H9 (cell line): ENCODE results near the gene DLG2. TPM values are rescaled to one million over a fixed set of nuclear protein-coding genes. Genes with fewer than 3 reads are reported as not detected.
"Not testable (repeated sequence)": the region's sequence is repeated elsewhere in the genome, so short reads cannot be mapped to it uniquely, and the experiment has no call there.

Experiments used
- DNase-seq: peaks from one replicate; pipeline ENCODE4 v3.0.0-alpha.2; 2017
- H2AFZ ChIP-seq: one replicate; pipeline ENCODE4 v1.6.1; 2013; ENCODE audit warnings: mild to moderate bottlenecking, low read length, control low read depth, moderate library complexity
- H2AK5ac ChIP-seq: 2 replicates; pipeline ENCODE4 v1.6.1; 2013; ENCODE audit warnings: low read length, control low read depth, mixed read lengths; ENCODE audit not compliant: insufficient read length
- H2BK120ac ChIP-seq: one replicate; pipeline ENCODE4 v1.6.1; 2013; ENCODE audit warnings: low read depth, mild to moderate bottlenecking, low read length, control low read depth, inconsistent platforms; ENCODE audit not compliant: poor library complexity, severe bottlenecking
- H2BK12ac ChIP-seq: 2 replicates; pipeline ENCODE4 v1.6.1; 2013; ENCODE audit warnings: low read length, control low read depth, mixed read lengths, low read depth; ENCODE audit not compliant: insufficient read length
- H2BK15ac ChIP-seq: 2 replicates; pipeline ENCODE4 v1.6.1; 2013; ENCODE audit warnings: low read depth, low read length, control low read depth
- H2BK20ac ChIP-seq: one replicate; pipeline ENCODE4 v1.6.1; 2013; ENCODE audit warnings: low read depth, mild to moderate bottlenecking, low read length, control low read depth, inconsistent platforms; ENCODE audit not compliant: poor library complexity, severe bottlenecking
- H2BK5ac ChIP-seq: 2 replicates; pipeline ENCODE4 v1.6.1; 2013; ENCODE audit warnings: low read length, control low read depth, mixed read lengths; ENCODE audit not compliant: insufficient read length
- H3K14ac ChIP-seq: 2 replicates; pipeline ENCODE4 v1.6.1; 2013; ENCODE audit warnings: low read length, control low read depth; ENCODE audit not compliant: insufficient read depth
- H3K18ac ChIP-seq: 2 replicates; pipeline ENCODE4 v1.6.1; 2013; ENCODE audit warnings: low read depth, mild to moderate bottlenecking, mixed read lengths, low read length, control low read depth; ENCODE audit not compliant: insufficient read length
- H3K23ac ChIP-seq: 2 replicates; pipeline ENCODE4 v1.6.1; 2013; ENCODE audit warnings: low read length, control low read depth, mixed read lengths, low read depth; ENCODE audit not compliant: insufficient read length
- H3K23me2 ChIP-seq: 2 replicates; pipeline ENCODE4 v1.6.1; 2013; ENCODE audit warnings: low read depth, mild to moderate bottlenecking, mixed read lengths, low read length, control low read depth; ENCODE audit not compliant: insufficient read length, poor library complexity, severe bottlenecking
- H3K27ac ChIP-seq: 2 replicates; pipeline ENCODE4 v1.5.1; 2013; ENCODE audit warnings: low read length, control low read depth, mixed read lengths, low read depth; ENCODE audit not compliant: insufficient read length
- H3K27me3 ChIP-seq: 2 replicates; pipeline ENCODE4 v1.6.1; 2013; ENCODE audit warnings: low read length, control low read depth, inconsistent platforms; ENCODE audit not compliant: insufficient read depth
- H3K4ac ChIP-seq: 2 replicates; pipeline ENCODE4 v1.6.1; 2013; ENCODE audit warnings: low read depth, mild to moderate bottlenecking, control low read depth, inconsistent platforms, low read length, moderate library complexity
- H3K4me1 ChIP-seq: 2 replicates; pipeline ENCODE4 v1.6.1; 2013; ENCODE audit warnings: low read length, control low read depth, inconsistent platforms; ENCODE audit not compliant: insufficient read depth
- H3K4me2 ChIP-seq: 2 replicates; pipeline ENCODE4 v1.6.1; 2013; ENCODE audit warnings: low read length, control low read depth, mixed read lengths; ENCODE audit not compliant: insufficient read length, insufficient read depth
- H3K56ac ChIP-seq: 2 replicates; pipeline ENCODE4 v1.6.1; 2013; ENCODE audit warnings: low read depth, mild to moderate bottlenecking, mixed read lengths, low read length, control low read depth; ENCODE audit not compliant: insufficient read length
- H3K79me1 ChIP-seq: 2 replicates; pipeline ENCODE4 v1.6.1; 2013; ENCODE audit warnings: low read depth, mild to moderate bottlenecking, moderate library complexity, low read length, control low read depth, inconsistent platforms; ENCODE audit not compliant: insufficient read depth, poor library complexity, severe bottlenecking
- H3K79me2 ChIP-seq: 2 replicates; pipeline ENCODE4 v1.6.1; 2013; ENCODE audit warnings: low read length, control low read depth, inconsistent platforms; ENCODE audit not compliant: insufficient read depth
- H3K9ac ChIP-seq: 2 replicates; pipeline ENCODE4 v1.6.1; 2013; ENCODE audit warnings: low read length, control low read depth, mixed read lengths; ENCODE audit not compliant: insufficient read length; ENCODE audit errors: extremely low read depth
- H3K9me3 ChIP-seq: one replicate; pipeline ENCODE4 v1.6.1; 2013; ENCODE audit warnings: low read depth, low read length, inconsistent platforms; ENCODE audit not compliant: control insufficient read depth
- H3T11ph ChIP-seq: one replicate; pipeline ENCODE4 v1.6.1; 2013; ENCODE audit warnings: mild to moderate bottlenecking, low read length, control low read depth, inconsistent platforms
- H4K20me1 ChIP-seq: one replicate; pipeline ENCODE4 v1.6.1; 2013; ENCODE audit not compliant: control insufficient read depth, insufficient read length, insufficient read depth
- H4K5ac ChIP-seq: 2 replicates; pipeline ENCODE4 v1.6.1; 2013; ENCODE audit warnings: low read depth, mild to moderate bottlenecking, mixed read lengths, low read length, control low read depth; ENCODE audit not compliant: insufficient read length
- H4K8ac ChIP-seq: replicated peaks from 2 replicates; pipeline ENCODE4 v1.6.1; 2013; ENCODE audit warnings: low read length, control low read depth, mixed read lengths, low read depth; ENCODE audit not compliant: insufficient read length
- H4K91ac ChIP-seq: 2 replicates; pipeline ENCODE4 v1.6.1; 2013; ENCODE audit warnings: low read depth, mild to moderate bottlenecking, moderate library complexity, mixed read lengths, low read length, control low read depth; ENCODE audit not compliant: insufficient read length
- H3K27ac Mint-ChIP-seq, 3 experiments: 2 replicates in 2 of 3; 3 replicates in 1 of 3; pipeline ENCODE4 v1.8.0; 2020 to 2021; ENCODE audit warnings: mixed read lengths in 3 of 3, mild to moderate bottlenecking in 1 of 3, moderate library complexity in 1 of 3
- H3K27me3 Mint-ChIP-seq: 2 replicates; pipeline ENCODE4 v1.8.0; 2021; ENCODE audit warnings: low read depth, mild to moderate bottlenecking, moderate library complexity, mixed read lengths
- H3K36me3 Mint-ChIP-seq, 3 experiments: 2 replicates in 2 of 3; 3 replicates in 1 of 3; pipeline ENCODE4 v1.8.0; 2020 to 2021; ENCODE audit warnings: low read depth in 3 of 3, mixed read lengths in 3 of 3; ENCODE audit not compliant: insufficient read depth in 1 of 3
- H3K4me1 Mint-ChIP-seq, 2 experiments: 2 replicates each; pipeline ENCODE4 v1.8.0; 2020; ENCODE audit warnings: mixed read lengths in 2 of 2
- H3K4me3 Mint-ChIP-seq, 2 experiments: 2 replicates in 1 of 2; 3 replicates in 1 of 2; pipeline ENCODE4 v1.8.0; 2020 to 2021; ENCODE audit warnings: mild to moderate bottlenecking in 2 of 2, mixed read lengths in 2 of 2, moderate library complexity in 1 of 2
- H3K9me3 Mint-ChIP-seq, 2 experiments: 2 replicates in 1 of 2; 3 replicates in 1 of 2; pipeline ENCODE4 v1.8.0; 2020; ENCODE audit warnings: mild to moderate bottlenecking in 2 of 2, mixed read lengths in 2 of 2, moderate library complexity in 1 of 2
- CTCF ChIP-seq: fragments of 200-600 bp; sonication (generic); conservative IDR thresholded peaks from 3 replicates; pipeline ENCODE4 v1.8.0; 2021; ENCODE audit warnings: antibody characterized with exemption, mild to moderate bottlenecking
- WGBS: extraction: QIAGEN DNeasy Blood & Tissue Kit; methylation state at CpG from one replicate; pipeline ENCODE4 v1.1.7; 2013; ENCODE audit warnings: missing lambda C conversion rate, low lambda C conversion rate, mixed read lengths; ENCODE audit not compliant: insufficient read length; ENCODE audit errors: extremely low coverage; 5-methylcytosine and 5-hydroxymethylcytosine counted together
- total RNA-seq: library from RNA; stranded (reverse); gene quantifications from 2 replicates; pipeline ENCODE4 v1.2.1, GENCODE V29; 2021

The DLG2 gene
- total RNA-seq, 1 experiment from 2014 or later: 8.0 TPM

- no peak overlapping the region for H4K5ac ChIP-seq
- H3K9me3 ChIP-seq: no peaks in the 10 kb centered on the region
- no peaks in the 10 kb centered on the region for H3K79me1 ChIP-seq
- Mint-ChIP-seq H3K4me3 (no peak overlapping the region), H3K36me3 (no peaks in the 10 kb centered on the region; a peak in 1 of 7 replicates), H3K27ac (no peak overlapping the region), H3K9me3 (no peaks in the 10 kb centered on the region), H3K4me1 (peaks cover 11 to 17% of the 10 kb centered on the region in 2 experiments), H3K27me3 (no peaks in the 10 kb centered on the region)
- H3K27ac ChIP-seq: no peak overlapping the region
- no peak overlapping the region for H4K8ac ChIP-seq
- no peak overlapping the region for H3K23ac ChIP-seq
- TF ChIP-seq CTCF: no peak
- no peaks in the 10 kb centered on the region for H3K79me2 ChIP-seq
- no peaks in the 10 kb centered on the region for H3K27me3 ChIP-seq
- H3T11ph ChIP-seq: no peak overlapping the region
- H3K23me2 ChIP-seq: no peaks in the 10 kb centered on the region
- no peak overlapping the region for H3K18ac ChIP-seq
- no peak overlapping the region for H4K91ac ChIP-seq
- no peak overlapping the region for H2BK120ac ChIP-seq
- no peak overlapping the region for H3K56ac ChIP-seq
- no peak overlapping the region for H3K9ac ChIP-seq
- H2AK5ac ChIP-seq: no peak overlapping the region
- no peak overlapping the region for H2BK12ac ChIP-seq
- no CpG with 5 or more reads among the region's 1 CpG for WGBS
- no peak overlapping the region for H3K14ac ChIP-seq
- no peak overlapping the region for H3K4me2 ChIP-seq
- H3K4me1 ChIP-seq: peaks cover 3% of the 10 kb centered on the region; the same call in 1 of the 2 replicates
- H2AFZ ChIP-seq: no peak overlapping the region
- no peak for DNase-seq
- no peak overlapping the region for H2BK20ac ChIP-seq
- H2BK15ac ChIP-seq: no peak overlapping the region
- H2BK5ac ChIP-seq: no peak overlapping the region
- H3K4ac ChIP-seq: no peak overlapping the region
- no peaks in the 10 kb centered on the region for H4K20me1 ChIP-seq
Observed at GRCh38 chr11:85238906-85239305, 388.2 kb downstream of the DLG2 start.

GRCh38 chr11:85238038-85238437, 389.1 kb downstream of the DLG2 start:
- not testable (repeated sequence) for H3K4me2 ChIP-seq, DNase-seq, H3K4me1 ChIP-seq, H3K9ac ChIP-seq, H3K23me2 ChIP-seq, H3K79me2 ChIP-seq, H3K36me3 Mint-ChIP-seq, H3K23ac ChIP-seq, H2BK20ac ChIP-seq, H3K9me3 ChIP-seq, H3K27me3 ChIP-seq, H2AK5ac ChIP-seq, H2AFZ ChIP-seq, H3K27me3 Mint-ChIP-seq, H3K14ac ChIP-seq, H2BK5ac ChIP-seq, H3K79me1 ChIP-seq, H2BK12ac ChIP-seq, H4K8ac ChIP-seq, H3K4me3 Mint-ChIP-seq, H3K56ac ChIP-seq, H2BK120ac ChIP-seq, H3T11ph ChIP-seq, H3K27ac Mint-ChIP-seq, H3K9me3 Mint-ChIP-seq, H3K27ac ChIP-seq, H3K4ac ChIP-seq, H4K5ac ChIP-seq, H4K91ac ChIP-seq, H2BK15ac ChIP-seq, H3K18ac ChIP-seq, H4K20me1 ChIP-seq
- H3K4me1 Mint-ChIP-seq: peaks cover 14 to 20% of the 10 kb centered on the region in 2 experiments
- no CpG with 5 or more reads among the region's 2 CpGs for WGBS
